ENCODE results near the gene COL16A1.

The COL16A1 gene

DNA sequence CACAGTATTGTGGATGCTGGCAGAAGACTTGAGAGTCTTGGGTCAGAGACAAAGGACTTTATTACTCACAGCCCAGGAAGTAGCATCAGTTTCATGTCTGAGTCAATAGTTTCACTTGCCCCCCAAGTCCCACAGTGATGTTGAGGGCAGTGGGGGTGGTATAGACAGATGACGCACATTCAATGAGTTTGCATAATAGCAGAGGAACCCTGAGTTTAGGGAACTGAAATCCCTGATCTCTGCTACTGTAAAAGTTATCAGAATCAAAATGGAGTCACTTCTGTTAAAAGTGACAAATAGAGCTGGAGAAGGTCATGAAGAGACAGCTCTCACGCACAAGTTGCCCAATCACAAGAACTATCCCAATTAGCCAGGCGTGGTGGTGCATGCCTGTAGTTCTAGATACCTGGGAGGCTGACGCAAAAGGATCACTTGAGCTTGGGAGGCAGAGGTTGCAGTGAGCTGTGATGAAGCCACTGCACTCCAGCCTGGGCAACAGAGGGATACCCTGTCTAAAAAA lies 97.8 kb downstream of the COL16A1 start:
- FAIRE-seq, result peak; percentile 74

More for the DNA sequence above, 97.8 kb downstream of the COL16A1 start:
- DNase-seq (ENCODE audit: low spot score), result no peak

Data from urothelium cell line (cell line).